Neural crest cell (in vitro differentiated cells): Measurements from ENCODE around the gene CILP2. TPM values are rescaled to one million over a fixed set of nuclear protein-coding genes. Genes with fewer than 3 reads are reported as not detected.

Source experiments
- DNase-seq: peaks from one replicate; pipeline ENCODE4 v3.0.0; 2021; ENCODE audit warnings: low read depth, mixed read lengths, low spot score
- H3K27ac Mint-ChIP-seq: one replicate; pipeline ENCODE4 v1.8.0; 2021; ENCODE audit warnings: mild to moderate bottlenecking, mixed read lengths; ENCODE audit not compliant: unreplicated experiment
- H3K27me3 Mint-ChIP-seq: 2 replicates; pipeline ENCODE4 v1.8.0; 2021; ENCODE audit warnings: low read depth, mild to moderate bottlenecking, mixed read lengths
- H3K36me3 Mint-ChIP-seq: 2 replicates; pipeline ENCODE4 v1.8.0; 2021; ENCODE audit warnings: low read depth, mild to moderate bottlenecking, mixed read lengths
- H3K4me1 Mint-ChIP-seq: 2 replicates; pipeline ENCODE4 v1.8.0; 2021; ENCODE audit warnings: mixed read lengths
- H3K4me3 Mint-ChIP-seq: one replicate; pipeline ENCODE4 v1.8.0; 2021; ENCODE audit warnings: mild to moderate bottlenecking, mixed read lengths
- H3K9me3 Mint-ChIP-seq: 2 replicates; pipeline ENCODE4 v1.8.0; 2021; ENCODE audit warnings: mixed read lengths
- CTCF ChIP-seq: fragments of 200-600 bp; sonication (generic); conservative IDR thresholded peaks from 2 replicates; pipeline ENCODE4 v1.5.0; 2021; ENCODE audit warnings: antibody characterized with exemption, mild to moderate bottlenecking
- total RNA-seq: library from RNA; stranded (reverse); gene quantifications from 2 replicates; pipeline ENCODE4 v1.2.1, GENCODE V29; 2021

The CILP2 gene
- total RNA-seq, 1 donor from 2014 or later: 2.7 TPM

GRCh38 chr19:19528721-19529490 lies 9.2 kb upstream of the CILP2 start, which contains the start of gene YJEFN3:
YJEFN3 (plus strand) TSS chr19:19528911; CDS start chr19:19528933, 22 bp downstream.
- no peak for DNase-seq
- Mint-ChIP-seq H3K9me3 (no peaks in the 10 kb centered on the region), H3K36me3 (peaks cover 4% of the 10 kb centered on the region), H3K4me3 (peak within 1 kb of the TSS; percentile 32), H3K4me1 (peaks cover 48% of the 10 kb centered on the region), H3K27ac (peak within 1 kb of the TSS; percentile 67), H3K27me3 (peaks cover 6% of the 10 kb centered on the region)
- TF ChIP-seq CTCF: no peak

GRCh38 chr19:19529783-19530422 lies 8.2 kb upstream of the CILP2 start:
- Mint-ChIP-seq H3K27ac (peak overlapping the region; percentile 67), H3K9me3 (no peaks in the 10 kb centered on the region), H3K27me3 (peaks cover 7% of the 10 kb centered on the region), H3K4me1 (peaks cover 52% of the 10 kb centered on the region), H3K4me3 (no peak overlapping the region), H3K36me3 (peaks cover 8% of the 10 kb centered on the region)
- no peak for TF ChIP-seq CTCF
- DNase-seq: no peak

DNA sequence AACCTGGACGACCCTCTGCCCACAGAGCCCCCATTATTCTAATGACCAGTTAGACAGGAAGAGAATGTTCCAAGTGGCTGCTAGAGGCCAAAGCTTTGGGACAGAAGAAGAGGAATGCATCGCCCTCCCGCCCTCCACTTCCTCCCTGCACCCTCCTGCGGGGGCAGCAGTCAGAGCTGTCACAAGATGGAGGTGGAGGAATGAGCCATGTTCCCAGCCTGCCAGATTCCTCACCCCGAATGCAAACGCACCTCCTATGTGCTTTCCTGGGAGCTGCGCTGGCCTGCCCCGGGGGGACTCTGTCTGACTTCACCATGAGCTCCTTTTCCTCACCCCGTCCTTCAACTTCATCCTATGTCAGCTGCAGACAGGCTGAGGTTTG lies 7.7 kb upstream of the CILP2 start:
- TF ChIP-seq CTCF: no peak
- H3K27ac Mint-ChIP-seq: no peak overlapping the region
- no peak for DNase-seq

DNA sequence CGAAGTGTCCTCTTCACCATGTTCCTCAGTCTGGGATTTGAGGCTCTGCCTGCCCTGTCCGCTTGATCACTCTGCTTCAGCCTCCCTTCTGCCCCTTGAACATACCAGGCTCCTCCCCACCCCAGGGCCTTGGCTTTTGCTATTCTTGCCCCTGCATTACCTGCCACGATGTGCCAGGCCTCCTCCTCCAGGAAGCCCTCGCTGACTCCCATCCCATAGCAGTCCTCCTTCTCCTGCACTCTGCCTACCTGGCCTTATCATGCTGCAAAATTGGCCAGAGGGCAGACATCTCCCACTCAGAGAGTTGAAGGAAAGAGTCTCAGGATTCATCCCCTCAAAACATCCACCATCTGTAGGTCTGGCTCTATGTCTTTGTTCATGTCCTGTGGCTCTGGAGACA lies 7.2 kb upstream of the CILP2 start:
- DNase-seq: no peak
- Mint-ChIP-seq H3K9me3 (no peaks in the 10 kb centered on the region), H3K36me3 (peaks cover 8% of the 10 kb centered on the region), H3K4me3 (peak overlapping the region; percentile 67), H3K27ac (peak overlapping the region; percentile 90), H3K27me3 (peaks cover 7% of the 10 kb centered on the region), H3K4me1 (peaks cover 47% of the 10 kb centered on the region)
- TF ChIP-seq CTCF: no peak

More for the DNA sequence above, 7.7 kb upstream of the CILP2 start:
- H3K9me3 Mint-ChIP-seq: no peaks in the 10 kb centered on the region
- peaks cover 47% of the 10 kb centered on the region for H3K4me1 Mint-ChIP-seq
- peaks cover 7% of the 10 kb centered on the region for H3K27me3 Mint-ChIP-seq
- H3K4me3 Mint-ChIP-seq: peak overlapping the region; percentile 67
- H3K36me3 Mint-ChIP-seq: peaks cover 8% of the 10 kb centered on the region

DNA sequence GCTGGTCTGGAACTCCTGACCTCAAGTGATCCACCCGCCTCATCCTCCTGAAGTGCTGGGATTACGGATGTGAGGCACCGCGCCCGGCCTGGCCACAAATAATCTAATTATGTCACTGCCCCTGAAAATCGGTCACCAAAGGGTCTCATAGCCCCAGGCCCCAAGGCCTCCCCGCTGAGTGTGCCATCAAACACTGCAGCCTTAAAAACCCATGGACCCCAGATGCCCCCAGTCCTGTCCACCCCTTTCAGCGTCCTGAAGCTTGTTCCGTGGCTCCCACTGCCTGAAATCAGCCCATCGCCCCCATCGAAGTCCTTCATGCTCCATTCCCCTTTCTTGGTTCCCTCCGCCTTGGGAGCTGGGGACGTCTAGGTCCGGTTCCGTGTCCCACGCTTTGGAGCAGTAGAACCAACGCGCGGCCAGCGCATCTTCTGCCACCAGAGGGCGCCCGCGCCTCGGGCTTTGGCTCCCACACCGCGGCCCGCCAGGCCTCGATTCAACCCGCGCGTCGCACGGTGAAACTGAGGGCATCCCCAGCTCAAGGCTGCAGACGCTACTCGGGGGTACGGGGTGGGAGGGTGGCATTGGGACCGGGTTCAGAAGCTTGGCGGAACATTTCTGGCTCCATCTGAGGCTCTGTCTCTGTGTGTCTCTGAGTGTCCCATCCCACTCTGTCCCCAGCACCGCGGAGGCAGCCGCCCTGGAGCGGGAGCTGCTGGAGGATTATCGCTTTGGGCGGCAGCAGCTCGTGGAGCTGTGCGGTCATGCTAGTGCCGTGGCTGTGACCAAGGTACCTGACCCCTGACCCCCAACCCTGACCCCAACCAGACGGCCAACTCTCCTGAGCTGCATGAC lies 5.9 kb upstream of the CILP2 start:
- Mint-ChIP-seq H3K4me3 (peak overlapping the region; percentile 61), H3K27me3 (peaks cover 13% of the 10 kb centered on the region), H3K4me1 (peaks cover 35% of the 10 kb centered on the region), H3K27ac (peak overlapping the region; percentile 19), H3K9me3 (no peaks in the 10 kb centered on the region), H3K36me3 (peaks cover 8% of the 10 kb centered on the region)
- peak; percentile 86 for DNase-seq
- peak; percentile 98 for TF ChIP-seq CTCF
